NCI-H2107 treated with DMSO at 0.1 percent for 48 hours (cell line): ENCODE measurements around the gene BCAP31.
"Not testable (repeated sequence)": the region's sequence is repeated elsewhere in the genome, so short reads cannot be mapped to it uniquely, and the experiment has no call there.

ENCODE experiments used
- DNase-seq: peaks from one replicate; lab custom pipeline; 2025; ENCODE audit not compliant: unreplicated experiment; lab: John Stamatoyannopoulos, UW

The BCAP31 gene

DNA sequence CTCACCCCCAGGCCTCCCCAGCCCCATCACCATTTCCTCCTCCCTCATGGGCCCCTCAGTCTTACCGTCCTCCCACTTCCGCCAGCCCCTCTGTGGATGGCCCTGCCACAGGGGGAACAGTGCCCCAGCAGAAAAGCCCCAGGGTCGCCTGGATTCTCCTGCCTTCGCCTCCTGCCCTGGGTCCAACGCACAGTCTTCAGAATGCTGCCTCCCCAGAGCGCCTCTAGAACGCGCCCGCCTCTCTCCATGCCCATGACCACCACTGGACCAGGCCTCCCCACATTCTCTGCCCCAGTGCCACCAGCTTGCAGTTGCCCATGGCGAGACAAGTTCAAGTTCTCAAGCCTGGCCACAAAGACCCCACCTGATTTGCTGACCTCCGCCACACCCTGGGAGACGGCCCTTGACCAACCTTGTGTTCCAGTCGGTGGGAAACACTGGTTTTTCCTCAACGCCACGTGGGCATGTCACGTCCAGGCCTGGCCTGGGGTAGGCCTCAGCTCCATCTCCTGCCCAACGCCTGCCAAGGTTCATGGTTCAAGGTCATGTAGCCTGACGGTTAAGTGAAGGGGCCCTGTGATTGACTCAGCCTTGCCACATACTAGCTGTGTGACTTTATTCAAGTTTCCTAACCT is 39.2 kb upstream of the BCAP31 start:
- no peak for DNase-seq

DNA sequence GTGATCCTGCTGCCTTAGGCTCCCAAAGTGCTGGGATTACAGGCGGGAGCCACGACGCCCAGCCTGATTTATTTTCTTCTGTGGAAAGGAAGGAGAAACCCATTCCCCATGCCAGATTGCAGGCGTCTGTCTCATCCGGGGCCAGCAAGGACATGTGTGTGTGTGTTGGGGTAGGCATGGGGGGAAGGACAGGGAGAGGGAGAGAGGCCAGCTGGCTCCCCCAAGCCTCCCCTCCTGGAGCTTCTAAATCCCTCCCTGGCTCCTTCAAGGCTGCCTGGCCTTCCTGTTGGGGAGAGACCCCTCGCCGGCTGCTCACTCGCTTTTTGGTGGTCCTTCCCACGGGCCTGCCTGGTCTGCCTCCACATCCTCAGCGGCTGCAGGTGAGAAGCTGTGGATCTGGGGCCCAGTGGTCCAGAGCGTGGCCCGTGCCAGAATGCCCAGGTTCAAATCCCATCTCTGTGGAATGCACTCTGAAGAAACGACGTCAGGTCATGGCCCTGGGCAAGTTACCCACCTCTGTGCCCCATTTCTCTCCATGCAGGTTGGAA is 38.5 kb upstream of the BCAP31 start:
- DNase-seq = no peak

DNA sequence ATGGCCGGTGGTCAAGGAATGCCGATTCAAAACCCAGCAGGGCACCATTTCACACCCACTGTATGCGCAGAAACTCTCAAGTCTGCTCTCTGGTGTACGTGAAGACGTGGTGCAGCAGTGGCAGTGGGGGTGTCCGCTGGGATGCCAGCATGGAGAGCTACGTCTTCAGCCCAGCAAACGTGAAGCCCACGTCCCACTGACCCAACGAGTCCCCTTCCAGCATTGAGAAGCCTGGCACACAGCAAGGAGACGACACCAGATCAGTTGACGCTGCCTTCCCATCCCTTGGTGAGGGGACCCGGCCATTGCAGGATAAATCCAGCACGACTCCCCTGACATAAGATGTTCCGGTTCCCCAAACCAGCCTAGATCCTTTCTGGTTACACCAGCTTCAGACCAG is 37.7 kb upstream of the BCAP31 start:
- DNase-seq = no peak

DNA sequence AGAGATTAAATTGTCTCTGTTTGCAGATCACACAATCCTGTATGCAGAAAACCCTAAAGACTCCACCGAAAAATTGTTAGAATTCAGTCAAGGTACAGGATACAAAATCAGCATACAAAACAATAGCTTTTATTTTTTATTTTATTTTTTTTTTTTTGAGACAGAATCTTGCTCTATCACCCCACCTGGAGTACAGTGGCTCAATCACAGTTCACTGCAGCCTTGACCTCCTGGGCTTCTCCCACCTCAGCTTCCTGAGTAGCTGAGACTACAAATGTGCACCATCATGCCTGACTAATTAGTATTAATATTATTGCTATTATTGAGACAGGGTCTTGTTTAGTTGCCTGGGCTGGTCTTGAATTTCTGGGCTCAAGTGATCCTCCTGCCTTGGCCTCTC is 30.9 kb upstream of the BCAP31 start:
- no peak for DNase-seq

DNA sequence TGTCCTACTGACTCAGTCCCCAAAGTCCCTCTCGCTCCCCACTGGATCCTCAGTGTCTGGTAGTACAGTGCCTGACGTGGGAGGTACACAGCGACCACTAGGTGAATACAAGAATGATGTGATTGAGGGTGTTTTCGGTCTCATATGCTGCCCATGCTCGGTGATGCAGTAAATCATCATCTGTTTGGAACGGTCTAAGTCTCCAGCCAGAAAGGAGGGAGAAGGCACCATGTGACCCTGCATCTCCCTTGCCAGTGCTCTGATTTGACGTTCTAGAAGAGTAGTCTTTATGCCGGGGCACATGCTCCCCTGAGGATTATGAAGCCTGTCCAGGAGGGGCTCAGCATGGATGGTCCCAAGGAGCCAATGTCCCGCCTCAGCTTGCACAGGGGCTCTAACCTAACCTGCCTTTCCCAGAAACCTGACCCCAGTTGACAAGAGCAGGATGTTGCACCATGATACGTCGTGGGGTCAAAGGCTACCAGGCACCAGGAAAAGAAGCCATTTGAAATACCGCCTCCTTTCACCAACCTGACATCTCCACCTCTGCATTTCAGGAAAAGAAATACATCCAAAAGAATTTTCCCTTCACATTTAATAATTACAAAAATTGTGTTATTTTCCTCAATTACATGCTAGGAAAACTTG is 26.1 kb upstream of the BCAP31 start:
- no peak for DNase-seq

DNA sequence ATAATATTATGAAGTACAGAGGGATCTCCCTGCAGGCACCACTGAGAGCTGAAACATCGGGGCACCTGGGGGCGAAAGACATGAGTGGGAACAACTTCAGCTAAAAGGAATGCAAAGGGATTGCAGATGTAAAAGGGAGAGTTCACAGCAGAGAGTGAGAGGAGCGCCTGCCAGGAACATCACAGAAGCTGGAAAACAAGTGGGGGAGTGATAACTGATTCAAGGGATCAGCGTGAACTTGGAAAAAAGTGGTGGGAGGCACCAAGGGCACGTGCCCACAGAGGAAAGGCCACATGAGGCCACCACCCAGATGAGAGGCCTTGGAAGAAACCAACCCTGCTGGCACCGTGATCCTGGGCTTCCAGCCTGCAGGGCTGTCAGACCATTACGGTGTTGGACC is 24.8 kb upstream of the BCAP31 start:
- not testable (repeated sequence) for DNase-seq

DNA sequence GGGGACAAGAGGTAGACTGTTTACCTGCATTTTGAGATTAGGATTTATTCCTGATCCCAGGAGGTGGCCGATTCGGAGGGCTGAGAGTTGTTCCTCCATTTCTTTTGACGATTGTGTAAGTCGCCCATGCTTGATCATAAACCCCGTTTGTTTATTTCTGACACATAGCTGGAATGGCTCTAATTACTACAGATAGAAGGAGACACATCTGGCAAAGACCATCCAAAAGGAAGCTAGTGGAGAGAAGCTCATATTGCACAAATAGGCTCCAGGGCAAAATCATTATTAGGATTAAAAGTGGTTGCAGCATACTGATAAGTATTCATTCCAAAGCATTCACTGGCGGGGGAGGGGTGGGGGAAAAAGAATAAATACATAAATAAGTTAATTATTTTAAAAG is 22.8 kb upstream of the BCAP31 start:
- DNase-seq = not testable (repeated sequence)

DNA sequence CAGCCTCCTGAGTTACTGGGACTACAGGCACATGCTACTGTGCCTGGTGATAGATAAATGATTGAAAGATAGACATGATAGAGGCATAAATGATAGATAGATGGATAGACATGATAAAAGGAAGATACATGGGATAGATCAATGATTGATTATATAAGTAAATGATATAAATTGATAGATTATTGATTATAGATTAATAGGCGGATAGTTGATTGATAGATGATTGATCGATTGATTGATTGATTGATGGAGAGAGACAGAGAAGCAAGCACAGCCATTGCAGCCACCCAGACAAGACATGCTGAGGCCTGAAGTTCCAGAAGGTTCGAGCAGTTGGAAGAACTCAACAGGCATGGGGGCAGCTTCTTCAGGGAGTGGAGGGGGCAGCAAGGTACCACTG is 22.2 kb upstream of the BCAP31 start:
- DNase-seq = no peak

DNA sequence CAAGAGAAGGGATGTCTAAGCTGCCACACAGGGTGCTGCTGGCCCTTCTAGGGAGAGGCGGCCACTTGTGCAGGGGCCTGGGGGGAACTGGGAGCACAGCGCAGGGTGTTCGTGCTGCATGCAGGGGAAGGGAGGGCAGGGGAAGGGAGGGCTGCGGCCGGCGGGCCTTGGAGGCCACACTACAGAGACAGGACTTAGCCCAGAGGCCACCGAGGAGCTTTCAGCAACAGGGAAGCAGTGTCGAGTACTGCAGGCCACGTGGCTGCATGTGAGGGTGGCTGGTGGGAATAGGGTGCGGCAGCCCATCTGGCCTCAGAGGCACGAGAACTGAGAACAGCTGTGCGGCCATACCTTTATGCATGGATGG is 20.9 kb upstream of the BCAP31 start:
- not testable (repeated sequence) for DNase-seq

DNA sequence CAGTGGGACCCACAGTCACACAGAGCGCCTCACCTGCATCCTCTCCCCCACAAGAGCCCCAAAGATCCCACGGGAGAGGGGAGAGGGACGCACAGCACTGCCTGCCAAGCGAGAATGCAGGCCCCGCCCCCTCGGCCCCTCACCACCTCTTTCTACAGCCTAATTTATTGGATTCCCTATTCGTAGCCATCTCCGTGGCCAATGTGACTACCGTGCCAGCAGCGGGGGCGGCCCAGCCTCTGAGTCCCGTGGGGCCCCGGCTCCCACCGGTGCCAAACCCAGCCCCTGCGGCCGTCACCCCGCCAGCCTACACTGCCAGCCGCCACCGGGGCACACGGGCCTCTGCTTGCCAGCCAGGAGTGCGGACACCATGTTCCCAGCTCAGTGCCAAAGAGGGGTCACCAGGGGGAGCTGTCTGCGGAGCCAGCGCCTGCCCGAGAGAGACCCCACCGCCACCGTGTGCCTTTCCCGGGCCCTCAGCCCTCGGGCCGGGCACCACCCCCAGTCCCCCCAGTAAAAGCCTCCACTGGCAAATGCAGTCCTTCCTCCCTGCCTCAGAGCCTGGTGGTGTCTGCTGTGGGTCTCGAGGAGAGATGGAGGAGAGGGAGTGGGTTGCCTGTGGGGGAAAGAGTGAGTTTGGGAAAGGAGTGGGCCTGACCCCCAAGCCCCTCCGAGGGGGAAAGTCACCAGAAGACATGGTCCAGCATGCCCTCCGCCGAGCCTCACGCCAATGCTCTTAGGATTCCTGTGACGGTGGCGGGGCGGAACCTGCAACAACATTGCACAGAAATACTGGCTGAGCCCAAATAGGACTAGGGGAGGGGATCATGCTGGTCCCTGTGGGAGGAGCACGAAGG is 20.3 kb upstream of the BCAP31 start:
- DNase-seq = no peak

DNA sequence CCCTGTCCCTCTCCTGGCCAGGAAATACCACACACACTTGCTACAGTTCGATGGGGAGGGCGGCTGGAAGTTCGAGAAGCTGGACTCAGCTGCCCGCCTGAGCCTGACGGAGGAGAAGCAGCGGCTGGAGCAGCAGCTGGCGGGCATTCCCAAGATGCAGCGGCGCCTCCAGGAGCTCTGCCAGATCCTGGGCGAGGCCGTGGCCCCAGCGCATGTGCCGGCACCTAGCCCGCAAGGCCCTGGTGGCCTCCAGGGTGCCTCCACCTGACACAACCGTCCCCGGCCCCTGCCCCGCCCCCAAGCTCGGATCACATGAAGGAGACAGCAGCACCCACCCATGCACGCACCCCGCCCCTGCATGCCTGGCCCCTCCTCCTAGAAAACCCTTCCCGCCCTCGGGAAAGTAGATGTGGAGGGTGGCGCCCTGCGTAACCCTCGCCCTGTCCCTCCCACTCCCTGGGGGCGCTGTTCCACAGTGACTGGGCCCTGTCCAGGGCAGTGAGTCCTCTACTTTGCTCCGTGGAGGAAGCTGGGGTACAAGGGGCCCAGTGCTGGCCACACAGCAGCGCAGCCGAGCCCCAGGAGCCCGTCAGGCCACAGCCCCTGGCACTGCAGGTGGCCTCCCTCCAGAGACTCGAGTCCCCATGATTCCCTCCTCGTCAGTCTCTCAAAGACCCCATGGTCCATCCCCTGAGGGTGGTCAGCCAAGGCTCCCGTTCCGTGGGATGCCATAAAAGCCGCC is 19.5 kb upstream of the BCAP31 start:
- peak; percentile 26 for DNase-seq

DNA sequence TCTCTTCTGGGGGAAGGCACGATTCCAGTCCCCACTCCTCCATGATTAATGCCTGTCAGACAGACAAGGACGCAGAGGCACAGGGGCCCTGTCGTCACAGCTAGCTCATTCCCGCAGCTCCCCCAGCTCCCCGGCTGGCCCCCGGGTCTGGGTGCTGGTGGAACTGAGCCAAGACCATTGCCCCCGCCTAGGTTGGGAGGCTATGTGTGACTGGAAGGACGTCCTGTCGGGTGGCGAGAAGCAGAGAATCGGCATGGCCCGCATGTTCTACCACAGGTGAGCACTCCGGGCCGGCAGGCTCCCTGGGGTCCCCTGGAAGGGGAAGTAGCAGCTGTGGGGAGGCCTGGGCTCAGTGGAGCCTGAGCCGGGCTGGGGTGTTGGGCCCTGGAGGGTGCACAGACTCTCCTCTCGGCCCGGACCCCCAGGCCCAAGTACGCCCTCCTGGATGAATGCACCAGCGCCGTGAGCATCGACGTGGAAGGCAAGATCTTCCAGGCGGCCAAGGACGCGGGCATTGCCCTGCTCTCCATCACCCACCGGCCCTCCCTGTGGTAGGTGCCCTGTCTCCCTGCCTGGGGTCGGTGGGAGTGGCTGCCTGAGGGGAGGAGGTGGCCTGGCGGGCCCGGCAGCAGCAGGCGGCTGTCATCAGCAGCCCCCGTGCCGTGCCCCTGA is 18.7 kb upstream of the BCAP31 start:
- DNase-seq = not testable (repeated sequence)

DNA sequence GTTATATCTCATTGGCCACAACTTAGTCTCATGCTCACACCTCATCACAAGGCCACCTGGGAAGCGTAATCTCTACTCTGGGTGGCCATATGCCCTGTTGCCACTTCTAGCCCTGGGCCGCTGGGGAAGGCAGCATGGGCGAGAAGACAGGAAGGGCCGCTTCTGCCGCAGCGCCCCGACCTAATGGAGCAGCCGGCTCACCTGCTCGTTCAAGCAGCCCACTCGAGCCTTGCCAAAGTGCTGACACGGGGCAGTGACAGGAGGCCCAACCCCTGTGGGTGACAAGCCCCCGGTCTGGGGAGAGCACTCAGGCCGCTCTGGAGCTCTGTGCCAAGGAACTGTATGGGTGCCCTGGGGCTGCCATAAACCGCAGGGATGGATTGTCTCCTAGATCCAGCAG is 17.9 kb upstream of the BCAP31 start:
- DNase-seq = not testable (repeated sequence)

DNA sequence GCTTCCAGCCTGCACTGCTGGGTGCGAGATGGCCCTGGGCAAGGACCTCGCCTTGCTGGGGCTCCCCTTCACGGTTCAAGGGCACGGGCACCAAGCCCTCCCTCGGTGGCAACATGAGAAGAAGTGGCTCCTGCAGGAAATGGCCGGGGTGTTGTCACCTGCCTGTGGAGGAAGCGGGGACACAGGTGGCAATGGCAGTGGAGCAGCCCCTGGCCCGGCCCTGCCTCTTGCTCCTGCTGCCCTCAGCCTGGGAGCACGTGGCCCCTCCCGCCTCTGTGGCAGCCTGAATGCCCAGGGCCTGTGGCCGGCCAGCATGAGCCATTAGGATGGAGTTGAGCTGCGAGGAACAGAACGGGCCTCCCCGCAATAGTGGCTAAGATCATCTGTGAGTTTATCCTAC is 17.3 kb upstream of the BCAP31 start:
- no peak for DNase-seq

DNA sequence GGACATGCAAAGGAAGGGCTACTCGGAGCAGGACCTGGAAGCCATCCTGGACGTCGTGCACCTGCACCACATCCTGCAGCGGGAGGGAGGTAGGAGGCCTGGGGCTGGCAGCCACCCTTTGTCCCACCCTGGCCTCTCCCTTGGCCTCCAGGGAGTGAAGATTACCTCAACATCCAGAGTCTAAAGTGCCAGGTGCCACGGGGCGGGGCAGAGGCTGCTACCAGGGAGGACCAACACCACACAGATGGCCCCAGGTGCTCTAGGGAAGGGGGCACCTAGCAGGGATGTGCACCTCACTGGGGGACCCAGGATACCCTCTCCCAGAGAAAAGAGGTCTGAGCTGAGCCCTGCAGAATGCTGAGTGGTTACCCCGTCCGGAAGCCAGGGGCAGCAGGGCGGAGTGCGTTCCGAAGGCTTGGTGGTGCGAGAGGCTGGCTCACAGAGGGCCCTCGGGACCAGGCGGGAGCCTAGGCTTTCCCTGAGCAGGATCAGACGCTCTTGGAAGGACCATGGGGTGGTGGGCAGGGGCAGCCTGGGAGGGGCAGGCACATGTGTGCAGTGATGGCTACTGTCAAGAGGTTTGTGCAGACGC is 16.5 kb upstream of the BCAP31 start:
- no peak for DNase-seq

DNA sequence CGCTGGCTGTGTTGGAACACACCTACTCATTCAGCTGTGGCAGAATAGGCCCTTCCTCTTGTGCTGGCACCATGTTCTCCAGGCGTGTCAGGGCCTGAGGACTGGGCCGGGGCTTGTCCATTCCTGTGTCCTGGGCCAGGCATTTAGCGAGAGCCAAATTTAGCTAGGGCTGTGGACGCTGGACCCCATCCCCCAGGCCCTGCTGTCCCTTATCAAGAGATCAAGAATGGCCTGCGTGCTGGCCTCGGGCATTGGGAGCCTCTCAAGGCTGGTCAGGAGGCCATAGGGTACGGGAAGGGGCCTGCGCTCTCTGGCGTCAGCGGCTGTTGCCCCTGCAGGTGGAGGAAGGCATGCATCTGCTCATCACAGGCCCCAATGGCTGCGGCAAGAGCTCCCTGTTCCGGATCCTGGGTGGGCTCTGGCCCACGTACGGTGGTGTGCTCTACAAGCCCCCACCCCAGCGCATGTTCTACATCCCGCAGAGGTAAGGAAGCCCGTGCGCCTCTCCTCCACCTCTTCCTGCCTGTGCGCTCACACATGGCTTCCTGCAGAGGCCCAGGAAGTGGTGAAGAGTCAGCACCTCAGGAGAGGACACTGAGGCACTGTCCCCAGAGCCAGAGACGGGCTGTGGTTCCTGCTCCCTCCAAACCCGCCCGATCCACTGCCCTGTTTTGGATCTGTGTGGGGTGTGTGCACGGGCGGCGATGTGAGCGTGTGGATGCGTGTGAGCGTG is 15.7 kb upstream of the BCAP31 start:
- no peak for DNase-seq

DNA sequence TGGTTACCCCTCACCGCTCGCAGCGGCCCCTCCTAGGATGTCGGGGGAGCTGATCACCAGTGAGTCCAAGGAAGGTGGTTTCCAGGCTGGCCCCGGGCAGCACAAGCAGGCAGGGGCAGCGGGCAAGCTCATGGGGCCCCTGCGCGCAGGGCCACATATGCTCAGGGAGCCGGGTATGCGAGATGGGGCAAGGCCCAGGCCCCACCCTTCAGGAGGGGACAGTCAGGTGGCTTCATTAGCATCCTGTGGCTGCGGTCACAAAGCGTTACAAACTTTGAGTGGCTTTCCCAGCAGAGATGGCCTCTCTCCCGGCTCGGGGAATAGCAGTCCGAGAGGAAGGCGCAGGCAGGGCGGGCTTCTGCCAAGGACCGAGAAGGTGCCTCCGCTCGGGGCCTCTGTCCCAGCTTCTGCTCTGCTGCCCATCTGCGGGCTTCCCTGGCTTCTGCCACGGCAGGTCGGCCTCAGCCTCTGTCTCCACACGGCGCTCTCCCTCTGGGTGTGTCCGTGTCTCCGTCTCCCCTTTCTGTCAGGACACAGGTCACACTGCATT is 13.9 kb upstream of the BCAP31 start:
- no peak for DNase-seq

DNA sequence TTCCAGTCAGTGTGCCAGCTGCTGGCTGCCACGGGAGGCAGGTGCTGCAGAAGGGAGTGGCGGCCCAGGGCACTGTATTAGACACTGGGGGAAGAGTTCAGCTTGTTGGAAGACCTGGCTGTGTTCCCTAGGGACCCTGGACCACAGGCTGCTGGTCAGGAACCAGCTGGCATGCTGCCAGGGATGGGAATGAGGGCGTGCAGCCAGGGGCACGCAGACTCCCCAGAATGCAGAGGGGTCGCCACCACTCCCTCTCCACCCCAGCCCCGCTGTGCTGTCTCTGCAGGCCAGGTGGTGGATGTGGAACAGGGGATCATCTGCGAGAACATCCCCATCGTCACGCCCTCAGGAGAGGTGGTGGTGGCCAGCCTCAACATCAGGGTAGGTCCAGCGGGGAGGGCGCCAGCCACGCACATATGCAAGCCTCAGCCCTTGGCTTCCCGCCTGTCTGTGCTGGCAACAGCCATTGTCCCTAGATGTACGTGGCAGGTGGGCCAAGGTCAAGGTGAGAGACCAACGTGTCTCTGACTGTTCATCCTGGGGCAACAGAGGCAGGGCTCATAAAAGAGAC is 12.8 kb upstream of the BCAP31 start:
- no peak for DNase-seq
